ENCODE measurements around the gene GRIK4.
A peak's percentile ranks its signal among the peaks of the same experiment; 100 is the strongest.

The GRIK4 gene

GRCh38 chr11:120931057-120931779 lies 419.7 kb downstream of the GRIK4 start:
- no peak for DNase-seq

- no peak for DNase-seq
Measured at GRCh38 chr11:120932305-120932915, 420.9 kb downstream of the GRIK4 start.

- no peak for DNase-seq
Measured at GRCh38 chr11:120936356-120936755, 424.8 kb downstream of the GRIK4 start.

GRCh38 chr11:120937501-120937900 lies 426.0 kb downstream of the GRIK4 start:
- DNase-seq = no peak

GRCh38 chr11:120938260-120938659 lies 426.7 kb downstream of the GRIK4 start:
- DNase-seq = no peak

GRCh38 chr11:120940160-120940848 lies 428.8 kb downstream of the GRIK4 start:
- no peak for DNase-seq

- DNase-seq = no peak
Measured at GRCh38 chr11:120941000-120941399, 429.5 kb downstream of the GRIK4 start.

GRCh38 chr11:120942701-120943100 lies 431.2 kb downstream of the GRIK4 start:
- DNase-seq = no peak

GRCh38 chr11:120945042-120945441 lies 433.5 kb downstream of the GRIK4 start:
- DNase-seq = no peak

- no peak for DNase-seq
Measured at GRCh38 chr11:120950880-120951279, 439.3 kb downstream of the GRIK4 start.

GRCh38 chr11:120952461-120953434 lies 441.2 kb downstream of the GRIK4 start:
- DNase-seq = peak; percentile 89

- no peak for DNase-seq
Measured at GRCh38 chr11:120954381-120954780, 442.8 kb downstream of the GRIK4 start.

GRCh38 chr11:120956710-120957495 lies 445.4 kb downstream of the GRIK4 start:
- no peak for DNase-seq

GRCh38 chr11:120958185-120958584 lies 446.6 kb downstream of the GRIK4 start:
- DNase-seq = no peak

GRCh38 chr11:120959189-120959588 lies 447.6 kb downstream of the GRIK4 start:
- no peak for DNase-seq

GRCh38 chr11:120964857-120965256 lies 453.3 kb downstream of the GRIK4 start:
- DNase-seq = no peak

- DNase-seq = no peak
Measured at GRCh38 chr11:120966840-120967239, 455.3 kb downstream of the GRIK4 start.

GRCh38 chr11:120969993-120970392 lies 458.4 kb downstream of the GRIK4 start:
- no peak for DNase-seq

GRCh38 chr11:120971825-120972224 lies 460.3 kb downstream of the GRIK4 start:
- DNase-seq = no peak

- no peak for DNase-seq
Measured at GRCh38 chr11:120972621-120973020, 461.1 kb downstream of the GRIK4 start.

- DNase-seq = no peak
Measured at GRCh38 chr11:120973501-120973900, 462.0 kb downstream of the GRIK4 start.

- no peak for DNase-seq
Measured at GRCh38 chr11:120974466-120974865, 462.9 kb downstream of the GRIK4 start.
